Fibroblast of villous mesenchyme (primary cell): ENCODE measurements around the gene LIFR. TPM values are rescaled to one million over a fixed set of nuclear protein-coding genes. Genes with fewer than 3 reads are reported as not detected.
A peak's percentile ranks its signal among the peaks of the same experiment; 100 is the strongest.

Experiments
- DNase-seq: peaks from one replicate; pipeline ENCODE4 v3.0.0-alpha.2; 2010; ENCODE audit warnings: low read depth
- H3K4me3 ChIP-seq: 2 replicates; pipeline ENCODE4 v1.5.1; 2011; ENCODE audit warnings: low read depth, mild to moderate bottlenecking, low read length
- total RNA-seq: library from RNA; depleted of rRNA; stranded (reverse); fragments of >200 nt; gene quantifications from 2 replicates; pipeline ENCODE4 v1.2.3, GENCODE V29; 2012
- TF ChIP-seq, protein P1 (sequence below): IDR thresholded peaks from 2 replicates; pipeline ENCODE4 v1.5.1; 2012; ENCODE audit warnings: low read depth, mild to moderate bottlenecking, low read length; ENCODE audit not compliant: insufficient read depth

The LIFR gene
- total RNA-seq, 1 donor, result 40.2 TPM

DNA sequence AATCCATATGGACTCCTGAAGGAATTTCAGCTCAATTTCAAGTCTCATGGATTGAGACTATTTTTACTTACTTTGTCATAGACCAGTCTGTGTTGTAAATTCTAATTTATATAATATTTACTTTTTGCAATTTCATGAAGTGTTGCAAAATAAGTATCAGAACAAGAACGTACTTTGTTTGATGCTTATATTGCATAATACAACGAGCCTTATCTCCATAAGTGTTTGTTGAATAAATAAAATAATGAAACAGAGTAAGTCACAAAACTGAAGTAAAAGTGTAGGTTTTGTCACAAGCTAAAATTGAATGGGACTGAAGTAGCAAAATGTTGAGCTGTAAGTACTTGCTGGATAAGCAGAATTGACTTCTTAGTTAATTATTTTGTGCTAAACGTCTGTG, 3.0 kb upstream of the LIFR start:
- DNase-seq, result no peak
- TF ChIP-seq, protein P1, sequence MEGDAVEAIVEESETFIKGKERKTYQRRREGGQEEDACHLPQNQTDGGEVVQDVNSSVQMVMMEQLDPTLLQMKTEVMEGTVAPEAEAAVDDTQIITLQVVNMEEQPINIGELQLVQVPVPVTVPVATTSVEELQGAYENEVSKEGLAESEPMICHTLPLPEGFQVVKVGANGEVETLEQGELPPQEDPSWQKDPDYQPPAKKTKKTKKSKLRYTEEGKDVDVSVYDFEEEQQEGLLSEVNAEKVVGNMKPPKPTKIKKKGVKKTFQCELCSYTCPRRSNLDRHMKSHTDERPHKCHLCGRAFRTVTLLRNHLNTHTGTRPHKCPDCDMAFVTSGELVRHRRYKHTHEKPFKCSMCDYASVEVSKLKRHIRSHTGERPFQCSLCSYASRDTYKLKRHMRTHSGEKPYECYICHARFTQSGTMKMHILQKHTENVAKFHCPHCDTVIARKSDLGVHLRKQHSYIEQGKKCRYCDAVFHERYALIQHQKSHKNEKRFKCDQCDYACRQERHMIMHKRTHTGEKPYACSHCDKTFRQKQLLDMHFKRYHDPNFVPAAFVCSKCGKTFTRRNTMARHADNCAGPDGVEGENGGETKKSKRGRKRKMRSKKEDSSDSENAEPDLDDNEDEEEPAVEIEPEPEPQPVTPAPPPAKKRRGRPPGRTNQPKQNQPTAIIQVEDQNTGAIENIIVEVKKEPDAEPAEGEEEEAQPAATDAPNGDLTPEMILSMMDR, result no peak

GRCh38 chr5:38557792-38558191, 1.3 kb upstream of the LIFR start:
- H3K4me3 ChIP-seq, result peak overlapping the region; percentile 85
- DNase-seq, result no peak
- TF ChIP-seq, protein P1, result no peak

More for the DNA sequence above, 3.0 kb upstream of the LIFR start:
- no peak overlapping the region for H3K4me3 ChIP-seq

- TF ChIP-seq, protein P1, result no peak
- peak overlapping the region; percentile 85 for H3K4me3 ChIP-seq
These were observed 863 bp upstream of the LIFR start for GRCh38 chr5:38557308-38557710.

GRCh38 chr5:38556088-38556598, 303 bp downstream of the LIFR start:
- H3K4me3 ChIP-seq, result peak overlapping the region; percentile 74
- no peak for DNase-seq
- TF ChIP-seq, protein P1, result no peak

More at GRCh38 chr5:38557308-38557710, 863 bp upstream of the LIFR start:
- DNase-seq, result no peak

DNA sequence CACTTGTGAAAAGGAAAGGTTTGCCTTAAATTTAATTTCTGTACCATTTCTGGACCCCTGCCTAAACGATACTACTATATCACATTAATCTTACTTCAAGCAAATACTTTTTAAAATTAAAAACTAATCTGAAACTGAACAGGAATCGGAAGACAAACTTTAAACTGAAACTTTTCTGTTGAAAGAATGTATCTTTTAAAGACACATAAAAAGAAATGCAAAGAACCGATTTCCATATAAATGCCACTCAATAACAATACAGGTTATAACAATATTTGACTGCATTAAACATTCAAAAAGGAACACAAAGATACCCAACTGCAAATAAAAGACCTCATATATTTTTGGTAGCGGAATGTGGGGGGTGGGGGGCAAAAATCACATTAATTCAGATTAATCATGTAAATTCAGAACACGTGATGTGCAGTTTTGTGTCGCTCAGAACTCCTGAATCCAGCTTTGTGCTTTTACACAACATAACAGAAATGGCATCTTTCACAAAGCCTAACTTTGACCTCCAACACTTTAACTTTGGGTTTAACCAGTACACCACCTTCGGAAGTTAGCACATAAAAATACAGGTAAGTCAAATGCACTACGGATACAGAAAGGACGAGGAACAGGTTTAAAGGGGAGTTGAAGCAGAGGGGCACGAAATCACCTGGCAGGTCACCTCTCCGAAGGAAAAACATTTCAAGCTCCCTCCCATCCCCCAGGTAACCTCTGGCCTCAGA, 925 bp downstream of the LIFR start:
- H3K4me3 ChIP-seq, result peak overlapping the region; percentile 74
- no peak for DNase-seq
- TF ChIP-seq, protein P1, result no peak

GRCh38 chr5:38554861-38555260, 1.6 kb downstream of the LIFR start:
- DNase-seq, result no peak
- peak overlapping the region; percentile 74 for H3K4me3 ChIP-seq
- TF ChIP-seq, protein P1, result no peak
